Mesenteric fat pad (tissue), 1 donor: Measurements from ENCODE around the gene HOXC9. TPM values are rescaled to one million over a fixed set of nuclear protein-coding genes. Genes with fewer than 3 reads are reported as not detected.

Source experiments
- DNase-seq: peaks from one replicate; pipeline ENCODE4 v3.0.0-alpha.2; 2020; ENCODE audit warnings: low spot score
- total RNA-seq: library from RNA; stranded (reverse); fragmentation: NEBNext Ultra II Directional; extraction: Animal tissue kit (Norgen Biotek cat#: 25700); gene quantifications from one replicate; pipeline ENCODE4 v1.2.1, GENCODE V29; 2021
- donor health status: DM: yes; HTN: yes; CAD: no.

The HOXC9 gene
- total RNA-seq, 1 donor from 2014 or later: 0.42 TPM

GRCh38 chr12:54012631-54013409, 12.9 kb downstream of the HOXC9 start:
- no peak for DNase-seq

GRCh38 chr12:54014377-54015017, 14.5 kb downstream of the HOXC9 start:
- no peak for DNase-seq

DNA sequence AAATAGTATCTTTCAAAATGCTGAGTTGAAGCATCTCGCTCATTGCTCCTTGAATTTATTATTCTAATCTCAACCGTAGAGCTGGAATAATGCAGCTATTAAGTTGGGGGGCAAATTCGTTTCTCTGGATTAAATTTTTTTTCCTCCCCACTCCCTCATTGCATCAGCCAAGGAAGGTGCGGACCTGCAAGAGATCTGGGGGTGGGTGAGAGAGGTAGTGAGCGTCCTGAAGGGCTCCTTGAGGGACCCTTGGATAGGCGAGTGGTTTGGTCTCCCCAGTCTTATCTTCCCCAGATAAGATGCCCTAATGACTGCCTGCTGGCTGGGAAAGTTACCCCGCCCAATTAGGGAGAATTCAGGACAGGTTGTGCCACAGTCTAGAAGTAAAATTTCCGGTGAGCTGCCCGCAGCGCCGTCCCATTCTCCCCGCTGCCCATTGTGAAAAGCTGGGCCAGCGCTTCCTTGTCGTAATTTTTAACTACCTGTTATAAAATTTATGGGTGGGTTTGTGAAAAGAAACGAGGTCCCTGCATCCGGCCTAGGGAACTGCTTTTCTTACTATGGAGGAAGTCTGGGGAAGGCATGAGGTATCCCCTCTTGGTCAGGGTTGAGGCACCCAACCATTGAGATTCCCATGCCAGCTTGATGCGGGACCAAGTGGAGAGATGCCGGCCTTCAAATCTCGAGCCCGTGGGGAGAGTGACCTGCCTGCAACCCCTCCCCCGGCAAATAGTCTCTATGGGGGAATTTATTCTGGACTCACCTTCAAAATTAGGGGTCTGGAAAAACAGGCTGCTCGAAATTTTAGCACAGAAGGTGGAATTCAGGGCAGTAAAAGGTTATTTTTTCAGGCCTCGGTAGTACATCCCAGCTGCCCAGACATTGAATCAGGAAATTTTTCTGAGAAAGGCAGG, 15.3 kb downstream of the HOXC9 start:
- DNase-seq: no peak

DNA sequence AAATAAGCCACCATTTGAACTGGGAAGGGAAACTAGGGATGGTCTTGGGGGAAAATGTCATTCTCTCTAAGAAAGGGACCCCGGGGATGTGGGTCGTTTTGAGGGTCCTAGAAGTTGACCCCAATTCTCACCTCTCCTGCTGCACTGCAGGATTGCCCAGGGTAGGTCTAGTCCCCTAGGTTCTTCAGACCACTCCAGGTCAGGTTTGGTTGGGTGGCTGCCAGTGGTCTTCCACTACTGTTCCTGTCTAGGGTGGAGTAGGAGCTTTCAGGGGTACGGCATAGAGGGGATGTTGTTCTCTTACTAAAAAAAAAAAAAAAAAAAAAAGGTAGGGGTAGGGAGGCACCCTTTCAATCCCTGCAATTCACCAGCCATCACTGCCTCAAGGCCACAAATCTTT, 16.1 kb downstream of the HOXC9 start:
- no peak for DNase-seq

DNA sequence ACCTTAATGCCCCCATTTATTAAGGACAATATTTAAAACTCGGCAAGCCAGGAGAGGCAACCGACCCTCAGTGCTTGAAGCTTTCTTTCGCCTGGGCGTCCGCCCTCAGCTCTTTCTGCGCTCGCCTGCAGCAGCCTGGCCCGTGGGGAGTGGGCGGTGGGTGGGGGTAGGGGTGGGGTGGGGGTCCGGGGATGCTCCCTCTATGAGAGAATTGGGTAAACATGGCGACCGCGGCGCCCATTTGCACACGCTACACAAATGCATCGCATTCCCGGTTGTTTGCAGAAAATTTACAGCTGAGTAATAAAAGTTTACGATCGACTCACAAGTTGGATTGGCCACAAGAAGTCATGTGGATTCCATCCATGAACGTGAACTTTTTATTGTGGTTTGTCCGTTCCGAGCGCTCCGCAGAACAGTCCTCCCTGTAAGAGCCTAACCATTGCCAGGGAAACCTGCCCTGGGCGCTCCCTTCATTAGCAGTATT, 16.6 kb downstream of the HOXC9 start:
- DNase-seq: no peak

DNA sequence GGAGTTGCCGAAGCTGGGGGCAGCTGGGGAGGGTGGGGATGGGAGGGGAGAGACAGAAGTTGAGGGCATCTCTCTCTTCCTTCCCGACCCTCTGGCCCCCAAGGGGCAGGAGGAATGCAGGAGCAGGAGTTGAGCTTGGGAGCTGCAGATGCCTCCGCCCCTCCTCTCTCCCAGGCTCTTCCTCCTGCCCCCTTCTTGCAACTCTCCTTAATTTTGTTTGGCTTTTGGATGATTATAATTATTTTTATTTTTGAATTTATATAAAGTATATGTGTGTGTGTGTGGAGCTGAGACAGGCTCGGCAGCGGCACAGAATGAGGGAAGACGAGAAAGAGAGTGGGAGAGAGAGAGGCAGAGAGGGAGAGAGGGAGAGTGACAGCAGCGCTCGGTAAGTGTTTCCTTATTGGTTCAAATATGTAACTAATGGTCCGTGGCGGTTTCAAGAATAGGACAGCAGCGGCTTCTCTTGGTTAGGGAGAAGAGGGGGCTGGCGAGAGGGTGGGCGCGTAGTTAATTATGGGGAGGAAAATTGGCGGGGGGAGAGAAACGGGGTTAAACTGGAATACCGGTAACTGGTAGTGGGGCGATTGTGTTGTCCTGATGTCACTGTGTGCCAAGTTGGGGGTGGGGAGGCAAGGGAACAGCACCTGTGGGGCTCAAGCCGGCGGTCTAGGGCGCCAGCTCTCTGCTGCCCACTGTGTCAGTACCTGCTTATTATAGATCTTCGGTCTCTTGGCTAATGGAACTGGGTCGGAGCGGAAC, 17.2 kb downstream of the HOXC9 start:
- no peak for DNase-seq

GRCh38 chr12:54017878-54018467, 18.0 kb downstream of the HOXC9 start:
- no peak for DNase-seq

GRCh38 chr12:54018468-54018984, 18.6 kb downstream of the HOXC9 start:
- no peak for DNase-seq

GRCh38 chr12:54019091-54019811, 19.3 kb downstream of the HOXC9 start:
- no peak for DNase-seq

DNA sequence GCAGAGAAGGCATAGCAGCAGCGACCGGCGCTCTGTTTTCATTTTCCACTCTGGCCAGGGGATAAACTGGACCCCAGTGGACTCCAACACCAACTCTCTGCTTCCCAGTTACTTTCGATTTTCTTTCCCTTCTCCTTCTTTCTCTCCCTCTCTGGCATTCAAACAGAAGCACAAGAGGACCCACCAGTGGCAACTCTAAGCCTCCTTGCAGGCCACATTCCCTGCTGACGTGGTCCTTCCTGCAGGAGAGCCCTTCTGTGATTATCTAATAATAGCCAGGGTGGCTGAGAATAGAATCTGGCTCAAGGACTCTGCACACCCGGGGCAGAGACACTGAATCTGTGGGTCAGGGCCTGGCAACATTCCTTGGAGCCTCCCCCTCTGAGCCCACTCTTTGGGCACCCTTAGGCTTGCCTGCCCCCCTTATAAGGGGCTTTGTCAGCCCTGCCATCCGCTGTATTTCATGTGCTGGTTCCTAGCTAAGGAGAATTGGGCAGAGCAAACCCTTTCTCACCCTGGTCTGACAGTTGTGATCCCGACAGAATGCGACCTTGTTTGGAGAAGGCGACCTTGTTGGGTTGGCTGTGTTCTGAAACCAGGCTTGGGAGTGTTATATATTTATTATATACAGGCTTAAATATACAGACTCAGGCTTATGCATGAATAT, 20.1 kb downstream of the HOXC9 start:
- DNase-seq: no peak

DNA sequence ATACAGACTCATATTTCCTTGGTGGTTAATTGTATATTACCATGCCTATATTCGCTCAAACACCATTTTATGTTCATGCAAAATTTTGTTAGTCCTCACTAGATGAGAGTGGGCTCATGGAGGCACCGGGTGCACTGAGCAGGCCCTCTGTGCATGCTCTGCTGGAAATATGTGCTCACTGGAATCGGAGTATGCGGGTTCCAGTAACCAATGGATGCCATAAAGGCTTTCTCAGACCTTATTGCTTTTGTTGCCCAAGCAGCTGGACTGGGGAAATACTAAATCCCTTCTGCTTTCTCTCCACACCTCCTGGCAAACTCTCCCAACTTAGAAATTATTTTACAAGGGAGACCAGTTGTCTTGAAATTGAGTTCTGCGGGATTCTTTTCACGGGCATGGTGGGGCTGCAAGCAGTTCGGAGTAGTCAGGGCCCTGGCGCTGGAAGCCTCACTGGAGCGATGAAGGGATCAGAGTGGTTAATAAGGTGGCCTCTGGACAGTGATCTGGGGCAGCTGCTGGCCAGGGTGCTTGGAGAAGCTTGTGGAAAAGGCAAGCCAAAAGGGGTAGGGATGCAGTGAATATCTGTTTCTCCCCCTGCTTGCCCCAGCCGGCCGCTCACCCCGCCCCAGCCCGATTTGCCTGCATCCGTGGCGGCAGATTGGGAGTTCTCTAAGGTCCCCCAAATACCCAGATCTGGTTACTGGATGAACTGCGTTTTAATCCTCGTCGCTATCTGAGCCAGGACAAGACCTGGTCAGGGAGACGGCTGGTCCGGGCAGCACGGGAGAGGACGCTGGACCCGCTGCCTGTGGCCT, 20.8 kb downstream of the HOXC9 start:
- no peak for DNase-seq

- DNase-seq: no peak
Measured at GRCh38 chr12:54021432-54022013, 21.6 kb downstream of the HOXC9 start.

GRCh38 chr12:54022960-54023884, 23.3 kb downstream of the HOXC9 start:
- no peak for DNase-seq

DNA sequence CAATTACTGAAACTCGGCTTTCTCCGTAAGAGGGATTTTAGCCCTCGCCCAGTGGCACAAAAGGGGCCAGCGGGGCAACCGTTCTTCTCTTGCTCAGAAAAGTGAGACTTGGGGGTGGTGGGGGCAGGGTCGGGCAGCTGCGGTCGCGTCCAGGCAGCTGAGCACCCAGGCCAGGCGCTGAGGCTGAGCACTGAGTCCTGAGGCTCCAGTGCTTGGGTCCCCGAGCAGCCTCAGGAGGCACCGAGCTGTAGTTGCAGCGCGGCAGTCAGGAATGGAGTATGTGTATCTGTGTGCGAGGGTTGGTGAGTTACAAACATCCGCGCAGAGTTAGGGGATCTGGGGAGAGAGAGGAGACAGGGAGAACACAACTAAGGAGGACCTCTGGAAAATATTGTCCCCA, 24.2 kb downstream of the HOXC9 start:
- no peak for DNase-seq

GRCh38 chr12:54024581-54025305, 24.8 kb downstream of the HOXC9 start:
- no peak for DNase-seq
